Smooth muscle cell (in vitro differentiated cells): Measurements from ENCODE around the gene OGFOD3. TPM values are rescaled to one million over a fixed set of nuclear protein-coding genes. Genes with fewer than 3 reads are reported as not detected.

Experiments
- DNase-seq: peaks from one replicate; lab custom pipeline; 2025; ENCODE audit not compliant: unreplicated experiment; lab: John Stamatoyannopoulos, UW
- H2AFZ ChIP-seq: fragments of 200-600 bp; sonication (generic); 2 replicates; pipeline ENCODE4 v1.6.0; 2016; ENCODE audit warnings: antibody characterized with exemption, low read depth, mild to moderate bottlenecking
- H3F3A ChIP-seq: fragments of 200-600 bp; sonication (generic); 2 replicates; pipeline ENCODE4 v1.6.0; 2017; ENCODE audit warnings: antibody characterized with exemption, low read depth
- H3K27ac ChIP-seq: fragments of 200-600 bp; sonication (generic); 2 replicates; pipeline ENCODE4 v1.5.1; 2016; ENCODE audit warnings: low read depth, mild to moderate bottlenecking
- H3K27me3 ChIP-seq: fragments of 200-600 bp; sonication (generic); 2 replicates; pipeline ENCODE4 v1.6.1; 2016; ENCODE audit warnings: low read depth, mild to moderate bottlenecking
- H3K36me3 ChIP-seq: fragments of 200-600 bp; sonication (generic); 2 replicates; pipeline ENCODE4 v1.5.1; 2016; ENCODE audit warnings: low read depth
- H3K4me1 ChIP-seq: fragments of 200-600 bp; sonication (generic); 2 replicates; pipeline ENCODE4 v1.5.1; 2016; ENCODE audit warnings: low read depth
- H3K4me2 ChIP-seq: fragments of 200-600 bp; sonication (generic); 2 replicates; pipeline ENCODE4 v1.6.0; 2016; ENCODE audit warnings: mild to moderate bottlenecking
- H3K4me3 ChIP-seq: fragments of 200-600 bp; sonication (generic); 2 replicates; pipeline ENCODE4 v1.5.1; 2016; ENCODE audit warnings: mild to moderate bottlenecking
- H3K79me2 ChIP-seq: fragments of 200-600 bp; sonication (generic); 2 replicates; pipeline ENCODE4 v1.6.0; 2016; ENCODE audit warnings: low read depth, mild to moderate bottlenecking
- H3K9ac ChIP-seq: fragments of 200-600 bp; sonication (generic); 2 replicates; pipeline ENCODE4 v1.6.0; 2016; ENCODE audit warnings: low read depth
- H3K9me3 ChIP-seq: fragments of 200-600 bp; sonication (generic); replicated peaks from 2 replicates; pipeline ENCODE4 v1.5.1; 2016; ENCODE audit warnings: low read depth
- H4K20me1 ChIP-seq: fragments of 200-600 bp; sonication (generic); 2 replicates; pipeline ENCODE4 v1.6.0; 2016; ENCODE audit warnings: low read depth
- CTCF ChIP-seq: fragments of 200-600 bp; sonication (generic); IDR thresholded peaks from 2 replicates; pipeline ENCODE4 v1.5.1; 2017; ENCODE audit warnings: borderline replicate concordance, mild to moderate bottlenecking, antibody characterized with exemption; ENCODE audit not compliant: insufficient read depth, poor library complexity, severe bottlenecking
- WGBS: methylation state at CpG from one replicate; pipeline ENCODE4 v1.1.7; 2016; ENCODE audit warnings: low lambda C conversion rate; 5-methylcytosine and 5-hydroxymethylcytosine counted together
- polyA plus RNA-seq: library from polyadenylated mRNA; unstranded; fragments of >200 nt; fragmentation: Nextera tagmentation; extraction: Ambion mirVana; gene quantifications from 2 replicates; pipeline ENCODE4 v1.2.1, GENCODE V29; 2016
- total RNA-seq: library from RNA; depleted of rRNA; stranded (reverse); fragments of >200 nt; gene quantifications from 2 replicates; pipeline ENCODE4 v1.2.3, GENCODE V29; 2014

OGFOD3 gene
- total and polyA plus RNA-seq, 2 experiments from 2014 or later: 10.5 to 30.4 TPM

- no peak for DNase-seq
- Histone ChIP-seq H4K20me1 (no peaks in the 10 kb centered on the region), H3F3A (no peaks in the 10 kb centered on the region), H3K4me1 (no peaks in the 10 kb centered on the region), H3K79me2 (no peaks in the 10 kb centered on the region), H3K9ac (no peak overlapping the region), H3K27me3 (no peaks in the 10 kb centered on the region), H3K9me3 (no peaks in the 10 kb centered on the region), H3K4me3 (no peak overlapping the region), H3K36me3 (no peaks in the 10 kb centered on the region), H3K27ac (no peak overlapping the region), H3K4me2 (no peak overlapping the region), H2AFZ (no peak overlapping the region)
- WGBS: 97% methylated on average over 28 of the region's 28 CpGs
- TF ChIP-seq CTCF: no peak
Observed at GRCh38 chr17:82442643-82443464, 24.5 kb upstream of the OGFOD3 start.

GRCh38 chr17:82441691-82442487 lies 23.5 kb upstream of the OGFOD3 start:
- H2AFZ ChIP-seq: no peak overlapping the region
- no peaks in the 10 kb centered on the region for H3K4me1 ChIP-seq
- H3K4me3 ChIP-seq: no peak overlapping the region
- no peak overlapping the region for H3K27ac ChIP-seq
- DNase-seq: no peak
- H3K79me2 ChIP-seq: no peaks in the 10 kb centered on the region
- H4K20me1 ChIP-seq: no peaks in the 10 kb centered on the region
- H3F3A ChIP-seq: no peaks in the 10 kb centered on the region
- no peak for TF ChIP-seq CTCF
- H3K4me2 ChIP-seq: no peak overlapping the region
- no peaks in the 10 kb centered on the region for H3K9me3 ChIP-seq
- no peaks in the 10 kb centered on the region for H3K36me3 ChIP-seq
- no peaks in the 10 kb centered on the region for H3K27me3 ChIP-seq
- H3K9ac ChIP-seq: no peak overlapping the region
- 95% methylated on average over 27 of the region's 27 CpGs for WGBS

- Histone ChIP-seq H3F3A (no peaks in the 10 kb centered on the region), H3K4me2 (no peak overlapping the region), H2AFZ (no peak overlapping the region), H3K9ac (no peak overlapping the region), H4K20me1 (no peaks in the 10 kb centered on the region), H3K9me3 (no peaks in the 10 kb centered on the region), H3K36me3 (no peaks in the 10 kb centered on the region), H3K79me2 (no peaks in the 10 kb centered on the region), H3K27me3 (no peaks in the 10 kb centered on the region), H3K27ac (no peak overlapping the region), H3K4me3 (no peak overlapping the region), H3K4me1 (no peaks in the 10 kb centered on the region)
- DNase-seq: no peak
- WGBS: 90% methylated on average over 6 of the region's 17 CpGs
- TF ChIP-seq CTCF: no peak
Observed at GRCh38 chr17:82440991-82441627, 22.7 kb upstream of the OGFOD3 start.
